Mesendoderm (in vitro differentiated cells): ENCODE data around the gene LGALS7B.
"Not testable (repeated sequence)": the region's sequence is repeated elsewhere in the genome, so short reads cannot be mapped to it uniquely, and the experiment has no call there.

Experiments
- DNase-seq: peaks from one replicate; pipeline ENCODE4 v3.0.0; 2013
- H2AK5ac ChIP-seq: 2 replicates; pipeline ENCODE4 v1.6.1; 2013; ENCODE audit warnings: low read length, inconsistent platforms
- H2BK120ac ChIP-seq: 2 replicates; pipeline ENCODE4 v1.6.1; 2013; ENCODE audit warnings: low read depth, mild to moderate bottlenecking, low read length, moderate library complexity, mixed read lengths
- H2BK15ac ChIP-seq: replicated peaks from 2 replicates; pipeline ENCODE4 v1.6.1; 2013; ENCODE audit warnings: low read depth, mild to moderate bottlenecking, moderate library complexity
- H2BK5ac ChIP-seq: 2 replicates; pipeline ENCODE4 v1.6.1; 2013; ENCODE audit warnings: low read length, inconsistent platforms
- H3K18ac ChIP-seq: 2 replicates; pipeline ENCODE4 v1.6.1; 2013; ENCODE audit warnings: mild to moderate bottlenecking, low read length, mixed read lengths
- H3K23ac ChIP-seq: one replicate; pipeline ENCODE4 v1.6.1; 2013; ENCODE audit warnings: low read length
- H3K27ac ChIP-seq: 2 replicates; pipeline ENCODE4 v1.5.1; 2013; ENCODE audit warnings: low read depth, mild to moderate bottlenecking, inconsistent platforms, low read length, moderate library complexity
- H3K27me3 ChIP-seq: 2 replicates; pipeline ENCODE4 v1.6.1; 2013; ENCODE audit warnings: low read length, control low read depth, mild to moderate bottlenecking, inconsistent platforms; ENCODE audit not compliant: insufficient read depth, poor library complexity
- H3K36me3 ChIP-seq: 2 replicates; pipeline ENCODE4 v1.6.1; 2013; ENCODE audit warnings: low read length, inconsistent platforms; ENCODE audit not compliant: control insufficient read depth, insufficient read depth
- H3K4ac ChIP-seq: one replicate; pipeline ENCODE4 v1.6.1; 2013; ENCODE audit warnings: low read depth, mild to moderate bottlenecking, low read length, moderate library complexity
- H3K4me1 ChIP-seq: 2 replicates; pipeline ENCODE4 v1.6.1; 2013; ENCODE audit warnings: low read depth, low read length, inconsistent platforms; ENCODE audit not compliant: control insufficient read depth
- H3K4me2 ChIP-seq: 2 replicates; pipeline ENCODE4 v1.6.1; 2013; ENCODE audit warnings: low read length
- H3K4me3 ChIP-seq: 2 replicates; pipeline ENCODE4 v1.5.1; 2013; ENCODE audit warnings: mild to moderate bottlenecking, low read length
- H3K56ac ChIP-seq: one replicate; pipeline ENCODE4 v1.6.1; 2013; ENCODE audit warnings: low read length
- H3K79me1 ChIP-seq: 2 replicates; pipeline ENCODE4 v1.6.1; 2013; ENCODE audit warnings: low read length, inconsistent platforms
- H3K79me2 ChIP-seq: 2 replicates; pipeline ENCODE4 v1.6.1; 2013; ENCODE audit warnings: mild to moderate bottlenecking, low read length; ENCODE audit not compliant: control insufficient read depth, insufficient read depth
- H3K9ac ChIP-seq: 2 replicates; pipeline ENCODE4 v1.6.1; 2013; ENCODE audit warnings: low read length, inconsistent platforms
- H4K5ac ChIP-seq: one replicate; pipeline ENCODE4 v1.6.1; 2013; ENCODE audit warnings: low read length
- H4K8ac ChIP-seq: one replicate; pipeline ENCODE4 v1.6.1; 2013; ENCODE audit warnings: low read depth, mild to moderate bottlenecking, control low read depth, low read length, moderate library complexity
- WGBS: extraction: QIAGEN DNeasy Blood & Tissue Kit; methylation state at CpG from one replicate; pipeline ENCODE4 v1.1.7; 2013; ENCODE audit warnings: low lambda C conversion rate, missing lambda C conversion rate; ENCODE audit not compliant: insufficient coverage; ENCODE audit errors: extremely low coverage; 5-methylcytosine and 5-hydroxymethylcytosine counted together

The LGALS7B gene

GRCh38 chr19:38793671-38794070 lies 4.7 kb downstream of the LGALS7B start:
- no peak overlapping the region for H2BK120ac ChIP-seq
- H3K9ac ChIP-seq = no peak overlapping the region
- H3K56ac ChIP-seq = no peak overlapping the region
- H3K36me3 ChIP-seq = no peaks in the 10 kb centered on the region
- H4K5ac ChIP-seq = no peak overlapping the region
- no CpG with 5 or more reads among the region's 5 CpGs for WGBS
- H3K4ac ChIP-seq = no peak overlapping the region
- H3K4me2 ChIP-seq = no peak overlapping the region
- H3K23ac ChIP-seq = no peak overlapping the region
- no peak overlapping the region for H3K4me3 ChIP-seq
- no peaks in the 10 kb centered on the region for H3K79me1 ChIP-seq
- no peaks in the 10 kb centered on the region for H3K79me2 ChIP-seq
- no peak overlapping the region for H2BK5ac ChIP-seq
- no peak for DNase-seq
- no peak overlapping the region for H3K18ac ChIP-seq
- H2BK15ac ChIP-seq = no peak overlapping the region
- no peaks in the 10 kb centered on the region for H3K4me1 ChIP-seq
- H4K8ac ChIP-seq = no peak overlapping the region
- no peak overlapping the region for H2AK5ac ChIP-seq
- no peaks in the 10 kb centered on the region for H3K27me3 ChIP-seq
- no peak overlapping the region for H3K27ac ChIP-seq

- DNase-seq = no peak
- no peak overlapping the region for H3K18ac ChIP-seq
- H2BK15ac ChIP-seq = no peak overlapping the region
- H2BK5ac ChIP-seq = no peak overlapping the region
- H3K9ac ChIP-seq = no peak overlapping the region
- no peak overlapping the region for H4K5ac ChIP-seq
- no peak overlapping the region for H2AK5ac ChIP-seq
- H3K4me2 ChIP-seq = no peak overlapping the region
- no peaks in the 10 kb centered on the region for H3K79me1 ChIP-seq
- no CpG with 5 or more reads among the region's 4 CpGs for WGBS
- H3K79me2 ChIP-seq = no peaks in the 10 kb centered on the region
- H3K36me3 ChIP-seq = no peaks in the 10 kb centered on the region
- no peak overlapping the region for H4K8ac ChIP-seq
- no peaks in the 10 kb centered on the region for H3K4me1 ChIP-seq
- H3K27ac ChIP-seq = no peak overlapping the region
- no peaks in the 10 kb centered on the region for H3K27me3 ChIP-seq
- no peak overlapping the region for H2BK120ac ChIP-seq
- H3K4me3 ChIP-seq = no peak overlapping the region
- H3K4ac ChIP-seq = no peak overlapping the region
- no peak overlapping the region for H3K56ac ChIP-seq
- no peak overlapping the region for H3K23ac ChIP-seq
Observed at GRCh38 chr19:38795549-38795948, 6.5 kb downstream of the LGALS7B start.

DNA sequence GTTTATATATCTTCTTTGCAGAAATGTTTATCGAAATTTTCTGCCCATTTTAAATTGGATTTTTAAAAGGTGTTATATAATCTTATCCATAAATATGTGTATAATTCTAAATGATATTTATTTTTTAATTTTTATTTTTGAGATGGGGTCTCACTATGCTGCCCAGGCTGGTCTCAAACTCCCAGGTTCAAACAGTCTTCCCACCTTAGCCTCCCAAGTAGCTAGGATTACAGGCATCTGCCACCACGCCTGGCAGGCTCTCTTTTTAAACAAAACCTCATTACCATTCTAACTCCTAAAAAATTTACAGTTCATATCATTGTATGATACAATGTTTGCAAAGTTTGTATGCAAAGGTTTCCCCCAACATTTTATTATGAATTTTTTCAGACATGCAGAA lies 7.2 kb downstream of the LGALS7B start:
- Histone ChIP-seq H3K4ac (no peak overlapping the region), H4K8ac (no peak overlapping the region), H2BK5ac (no peak overlapping the region), H3K36me3 (no peaks in the 10 kb centered on the region), H2BK120ac (no peak overlapping the region), H3K27me3 (no peaks in the 10 kb centered on the region), H3K56ac (no peak overlapping the region), H3K4me1 (no peaks in the 10 kb centered on the region), H3K79me1 (no peaks in the 10 kb centered on the region), H2BK15ac (no peak overlapping the region), H4K5ac (no peak overlapping the region), H3K9ac (no peak overlapping the region), H3K4me2 (no peak overlapping the region), H2AK5ac (no peak overlapping the region), H3K4me3 (no peak overlapping the region), H3K23ac (no peak overlapping the region), H3K27ac (no peak overlapping the region), H3K18ac (no peak overlapping the region), H3K79me2 (no peaks in the 10 kb centered on the region)
- no peak for DNase-seq
- no CpG with 5 or more reads among the region's 2 CpGs for WGBS

DNA sequence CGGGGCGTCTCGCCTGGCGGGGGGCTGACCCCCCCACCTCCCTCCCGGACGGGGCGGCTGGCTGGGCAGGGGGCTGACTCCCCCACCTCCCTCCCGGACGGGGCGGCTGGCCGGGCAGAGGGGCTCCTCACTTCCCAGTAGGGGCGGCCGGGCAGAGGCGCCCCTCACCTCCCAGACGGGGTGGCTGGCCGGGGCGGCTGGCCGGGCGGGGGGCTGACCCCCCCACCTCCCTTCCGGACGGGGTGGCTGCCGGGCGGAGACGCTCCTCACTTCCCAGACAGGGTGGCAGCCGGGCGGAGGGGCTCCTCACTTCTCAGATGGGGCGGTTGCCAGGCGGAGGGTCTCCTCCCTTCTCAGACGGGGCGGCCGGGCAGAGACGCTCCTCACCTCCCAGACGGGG lies 8.8 kb downstream of the LGALS7B start:
- not testable (repeated sequence) for H3K18ac ChIP-seq, H2BK15ac ChIP-seq, H3K56ac ChIP-seq, H3K4ac ChIP-seq, H4K5ac ChIP-seq, H2AK5ac ChIP-seq, H3K79me1 ChIP-seq, H3K4me2 ChIP-seq, H4K8ac ChIP-seq, H3K79me2 ChIP-seq, H3K4me3 ChIP-seq, H2BK5ac ChIP-seq, H3K27ac ChIP-seq, H3K4me1 ChIP-seq, H3K9ac ChIP-seq, H3K27me3 ChIP-seq, DNase-seq, H3K23ac ChIP-seq, H3K36me3 ChIP-seq, H2BK120ac ChIP-seq
- WGBS = no CpG with 5 or more reads among the region's 33 CpGs

DNA sequence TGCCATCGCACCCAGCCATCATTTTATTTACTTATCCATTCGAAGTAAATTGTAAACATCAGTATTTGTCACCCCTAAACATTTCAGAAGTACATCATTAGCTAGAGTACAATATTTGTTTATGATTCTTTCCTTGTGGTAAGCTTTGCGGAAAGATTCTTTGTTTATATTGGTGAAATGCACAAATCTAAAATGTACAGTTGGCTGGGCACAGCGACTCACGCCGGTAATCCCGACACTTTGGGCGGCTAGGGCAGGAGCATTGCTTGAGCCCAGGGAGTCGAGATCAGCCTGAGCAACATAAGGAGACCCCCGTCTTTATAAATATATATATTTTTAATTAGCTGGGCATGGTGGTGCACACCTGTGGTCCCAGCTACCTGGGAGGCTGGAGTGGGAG lies 10.1 kb downstream of the LGALS7B start:
- Histone ChIP-seq H3K23ac (no peak overlapping the region), H3K18ac (no peak overlapping the region), H3K4ac (no peak overlapping the region), H3K27me3 (no peaks in the 10 kb centered on the region), H3K27ac (no peak overlapping the region), H3K79me1 (no peaks in the 10 kb centered on the region), H3K79me2 (no peaks in the 10 kb centered on the region), H3K56ac (no peak overlapping the region), H2AK5ac (no peak overlapping the region), H3K4me3 (no peak overlapping the region), H3K36me3 (no peaks in the 10 kb centered on the region), H4K5ac (no peak overlapping the region), H3K9ac (no peak overlapping the region), H4K8ac (no peak overlapping the region), H2BK120ac (no peak overlapping the region), H3K4me2 (no peak overlapping the region), H3K4me1 (no peaks in the 10 kb centered on the region), H2BK5ac (no peak overlapping the region), H2BK15ac (no peak overlapping the region)
- no CpG with 5 or more reads among the region's 10 CpGs for WGBS
- DNase-seq = no peak

- Histone ChIP-seq H2BK15ac (no peak overlapping the region), H3K79me1 (no peaks in the 10 kb centered on the region), H4K5ac (no peak overlapping the region), H3K27ac (no peak overlapping the region), H4K8ac (no peak overlapping the region), H2BK120ac (no peak overlapping the region), H3K36me3 (no peaks in the 10 kb centered on the region), H3K4me2 (no peak overlapping the region), H3K23ac (no peak overlapping the region), H2AK5ac (no peak overlapping the region), H3K9ac (no peak overlapping the region), H3K79me2 (no peaks in the 10 kb centered on the region), H3K18ac (no peak overlapping the region), H2BK5ac (no peak overlapping the region), H3K4ac (no peak overlapping the region), H3K4me3 (no peak overlapping the region), H3K56ac (no peak overlapping the region), H3K4me1 (no peaks in the 10 kb centered on the region), H3K27me3 (no peaks in the 10 kb centered on the region)
- DNase-seq = no peak
- 100% methylated on average over 3 of the region's 5 CpGs for WGBS
Observed at GRCh38 chr19:38800577-38801347, 11.8 kb downstream of the LGALS7B start.
